T-helper 17 cell (primary cell): ENCODE measurements around the gene UBXN10. TPM values are rescaled to one million over a fixed set of nuclear protein-coding genes. Genes with fewer than 3 reads are reported as not detected.
"Not testable (repeated sequence)": the region's sequence is repeated elsewhere in the genome, so short reads cannot be mapped to it uniquely, and the experiment has no call there.

Experiments used
- ATAC-seq: fragments of 150-1000 bp; cut with Tn5 transposase; 2 replicates; pipeline ENCODE4 v1.10.0; 2021; ENCODE audit warnings: mild to moderate bottlenecking, moderate library complexity
- DNase-seq, 3 donors: peaks; one replicate each; pipeline versions ENCODE4 v3.0.0 to v3.0.0-alpha.2; 2020 to 2021
- H3K9me3 ChIP-seq: one replicate; pipeline ENCODE4 v1.7.0; 2013; ENCODE audit warnings: low read length, mild to moderate bottlenecking; ENCODE audit not compliant: control insufficient read depth, poor library complexity, severe bottlenecking
- H3K27ac Mint-ChIP-seq: one replicate; pipeline ENCODE4 v1.8.0; 2022; ENCODE audit warnings: mild to moderate bottlenecking, moderate library complexity, mixed read lengths
- H3K27me3 Mint-ChIP-seq: one replicate; pipeline ENCODE4 v1.8.0; 2022; ENCODE audit warnings: mixed read lengths
- H3K36me3 Mint-ChIP-seq: one replicate; pipeline ENCODE4 v1.8.0; 2022; ENCODE audit warnings: low read depth, mixed read lengths
- H3K4me1 Mint-ChIP-seq: one replicate; pipeline ENCODE4 v1.8.0; 2022; ENCODE audit warnings: mild to moderate bottlenecking, mixed read lengths
- H3K4me3 Mint-ChIP-seq: one replicate; pipeline ENCODE4 v1.8.0; 2022; ENCODE audit warnings: mild to moderate bottlenecking, moderate library complexity, mixed read lengths
- total RNA-seq, 4 donors: library from RNA in 2 of 4; stranded (reverse) in 2 of 4; gene quantifications; one replicate each; pipeline ENCODE4 v1.2.3 and lab custom pipeline; 2022 to 2026

Gene UBXN10
- total RNA-seq, 2 donors from 2014 or later = 0.81 to 1.0 TPM

- H3K4me3 Mint-ChIP-seq = no peak overlapping the region
- no peak for DNase-seq
- peaks cover 2% of the 10 kb centered on the region for H3K36me3 Mint-ChIP-seq
- no peaks in the 10 kb centered on the region for H3K4me1 Mint-ChIP-seq
- no peak overlapping the region for H3K27ac Mint-ChIP-seq
- no peaks in the 10 kb centered on the region for H3K9me3 ChIP-seq
- no peak for ATAC-seq
- peaks cover 76% of the 10 kb centered on the region for H3K27me3 Mint-ChIP-seq
Measured at GRCh38 chr1:20229171-20229570, 43.3 kb downstream of the UBXN10 start.

GRCh38 chr1:20232564-20232963 lies 46.7 kb downstream of the UBXN10 start:
- not testable (repeated sequence) for H3K36me3 Mint-ChIP-seq, ATAC-seq, H3K27ac Mint-ChIP-seq, H3K4me1 Mint-ChIP-seq, H3K9me3 ChIP-seq, H3K4me3 Mint-ChIP-seq, DNase-seq
- peaks cover 70% of the 10 kb centered on the region for H3K27me3 Mint-ChIP-seq

- no peaks in the 10 kb centered on the region for H3K9me3 ChIP-seq
- Mint-ChIP-seq H3K36me3 (no peaks in the 10 kb centered on the region), H3K4me1 (peaks cover 6% of the 10 kb centered on the region), H3K27me3 (peaks cover 65% of the 10 kb centered on the region), H3K27ac (no peak overlapping the region), H3K4me3 (no peak overlapping the region)
- DNase-seq = no peak
- ATAC-seq = peak; percentile 57
Measured at GRCh38 chr1:20233394-20233793, 47.5 kb downstream of the UBXN10 start.

DNA sequence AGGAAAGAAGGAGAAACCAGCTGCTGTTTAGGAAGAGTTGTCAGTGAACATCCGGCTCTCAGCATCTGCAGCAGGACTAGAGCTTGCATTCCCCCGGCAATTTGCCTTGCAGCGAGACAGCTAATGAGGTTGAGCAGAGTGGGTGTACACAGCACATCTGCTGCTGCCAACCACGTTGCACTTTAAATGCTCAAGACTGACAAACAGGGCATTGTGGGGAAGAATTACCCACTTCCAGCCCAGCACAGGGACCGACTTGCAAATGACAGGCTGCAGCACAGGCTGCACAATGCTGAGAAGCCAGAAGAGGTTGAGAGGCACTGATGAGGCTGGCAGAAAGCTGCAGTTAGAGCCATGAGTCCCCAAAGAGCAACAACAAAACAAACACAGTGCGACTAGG lies 48.0 kb downstream of the UBXN10 start:
- no peaks in the 10 kb centered on the region for H3K9me3 ChIP-seq
- DNase-seq = no peak
- no peak overlapping the region for H3K4me3 Mint-ChIP-seq
- peaks cover 62% of the 10 kb centered on the region for H3K27me3 Mint-ChIP-seq
- H3K4me1 Mint-ChIP-seq = peaks cover 6% of the 10 kb centered on the region
- no peak overlapping the region for H3K27ac Mint-ChIP-seq
- H3K36me3 Mint-ChIP-seq = no peaks in the 10 kb centered on the region
- ATAC-seq = no peak

DNA sequence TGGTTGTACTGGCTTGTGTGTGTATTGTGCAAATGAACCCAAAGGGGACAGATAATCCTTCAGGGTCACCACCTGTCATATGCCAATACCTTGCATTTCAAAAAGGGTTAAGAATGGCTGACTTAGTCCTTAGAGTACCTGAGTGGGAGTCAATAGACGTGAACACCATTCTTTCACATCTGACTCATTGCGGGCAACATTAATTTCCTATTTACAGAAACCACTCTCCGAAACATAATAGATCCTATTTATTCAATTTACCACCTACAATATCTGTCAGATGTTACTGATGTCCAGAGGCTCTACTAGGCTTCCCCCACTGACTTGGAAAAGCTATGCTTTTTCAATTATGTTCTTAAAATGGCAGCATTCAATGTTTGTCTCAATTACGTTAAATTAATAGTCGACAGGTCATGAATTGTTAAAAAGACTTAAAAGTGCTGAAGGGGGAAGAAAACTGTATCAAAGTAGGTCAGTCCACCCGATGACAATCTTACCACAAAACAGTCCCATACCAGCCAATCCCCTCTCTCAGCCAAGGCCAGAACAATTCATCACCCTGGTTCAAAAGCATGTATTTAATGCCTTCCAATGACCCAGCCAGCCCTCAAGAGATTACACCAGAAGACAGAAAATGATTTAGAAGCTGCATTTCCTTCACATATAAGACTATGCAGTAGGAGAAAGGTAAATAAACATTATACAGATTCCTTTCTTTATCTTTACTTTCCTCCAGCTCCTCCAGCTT lies 49.1 kb downstream of the UBXN10 start:
- H3K27me3 Mint-ChIP-seq = peaks cover 64% of the 10 kb centered on the region
- no peaks in the 10 kb centered on the region for H3K9me3 ChIP-seq
- H3K36me3 Mint-ChIP-seq = no peaks in the 10 kb centered on the region
- H3K4me3 Mint-ChIP-seq = no peak overlapping the region
- H3K4me1 Mint-ChIP-seq = peaks cover 6% of the 10 kb centered on the region
- DNase-seq (no peak), ATAC-seq (no peak)
- H3K27ac Mint-ChIP-seq = no peak overlapping the region

DNA sequence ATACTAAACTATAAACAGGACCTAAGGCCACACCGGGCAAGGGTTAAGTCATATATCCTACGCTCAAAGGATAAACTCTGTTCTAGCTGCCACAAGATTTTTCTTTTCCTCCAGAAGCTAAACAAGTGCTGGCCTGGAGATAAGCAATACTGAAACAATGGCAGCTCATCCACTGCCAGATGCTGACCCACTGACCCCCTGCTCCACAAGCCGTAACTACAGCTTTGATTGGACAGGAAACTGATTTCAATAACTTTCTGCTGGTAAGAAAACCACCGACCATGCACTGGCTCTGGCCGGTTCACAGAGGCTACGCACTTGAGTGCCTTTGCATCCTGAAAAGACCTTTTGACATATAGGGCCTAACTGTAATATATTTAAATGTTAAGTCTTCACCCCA lies 51.8 kb downstream of the UBXN10 start:
- no peaks in the 10 kb centered on the region for H3K9me3 ChIP-seq
- ATAC-seq = no peak
- DNase-seq = no peak
- no peak overlapping the region for H3K4me3 Mint-ChIP-seq
- peaks cover 5% of the 10 kb centered on the region for H3K36me3 Mint-ChIP-seq
- H3K27me3 Mint-ChIP-seq = peaks cover 76% of the 10 kb centered on the region
- H3K4me1 Mint-ChIP-seq = peaks cover 8% of the 10 kb centered on the region
- H3K27ac Mint-ChIP-seq = no peak overlapping the region

DNA sequence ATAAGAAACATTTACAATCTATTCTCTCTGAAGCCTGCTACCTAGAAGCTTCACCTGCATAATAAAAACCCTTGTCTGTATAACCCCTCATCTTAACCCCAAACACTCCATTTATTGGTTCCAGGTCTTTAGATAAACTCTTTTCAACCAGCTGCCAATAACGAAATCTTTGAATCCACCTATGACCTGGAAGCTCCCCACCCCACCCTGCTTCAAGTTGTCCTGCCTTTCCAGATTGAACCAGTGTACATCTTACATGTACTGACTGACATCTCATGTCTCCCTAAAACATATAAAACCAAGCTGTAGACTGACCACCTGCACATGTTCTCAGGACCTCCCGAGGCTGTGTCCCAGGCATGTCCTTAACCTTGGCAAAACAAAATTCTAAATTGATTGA lies 54.1 kb downstream of the UBXN10 start:
- Mint-ChIP-seq H3K27me3 (peaks cover 66% of the 10 kb centered on the region), H3K4me3 (no peak overlapping the region), H3K36me3 (peaks cover 5% of the 10 kb centered on the region), H3K27ac (no peak overlapping the region), H3K4me1 (peaks cover 5% of the 10 kb centered on the region)
- ATAC-seq = no peak
- H3K9me3 ChIP-seq = no peaks in the 10 kb centered on the region
- DNase-seq = no peak

GRCh38 chr1:20242890-20243479 lies 57.1 kb downstream of the UBXN10 start:
- Mint-ChIP-seq H3K4me3 (no peak overlapping the region), H3K27me3 (peaks cover 53% of the 10 kb centered on the region), H3K27ac (no peak overlapping the region), H3K36me3 (peaks cover 5% of the 10 kb centered on the region), H3K4me1 (peaks cover 2% of the 10 kb centered on the region)
- ATAC-seq (no peak), DNase-seq (no peak)
- H3K9me3 ChIP-seq = no peaks in the 10 kb centered on the region

Other genes with a start within 250 kb of the UBXN10 start
- not detected for gene PLA2G2A, start 206.5 kb upstream of the UBXN10 start, total RNA-seq
- gene PLA2G5, start 115.9 kb upstream of the UBXN10 start, total RNA-seq = not detected
- gene PLA2G2D, start 66.6 kb upstream of the UBXN10 start, total RNA-seq = not detected
- gene PLA2G2F, start 46.8 kb upstream of the UBXN10 start, total RNA-seq = not detected
- under 1 TPM in 1 of 2 donors, not detected in 1; 0.25 TPM for gene PLA2G2C, start 422 bp downstream of the UBXN10 start, total RNA-seq
- gene VWA5B1, start 104.8 kb downstream of the UBXN10 start, total RNA-seq = under 1 TPM; 0.13 to 0.15 TPM